GM19023 (cell line): ENCODE measurements around the gene ZDHHC8.
"Not testable (repeated sequence)": the region's sequence is repeated elsewhere in the genome, so short reads cannot be mapped to it uniquely, and the experiment has no call there.

ENCODE experiments used
- ATAC-seq: cut with Tn5 transposase; IDR thresholded peaks from one replicate; pipeline ENCODE4 v1.9.1; 2021; ENCODE audit warnings: mild to moderate bottlenecking, moderate library complexity; ENCODE audit not compliant: unreplicated experiment

Gene ZDHHC8

GRCh38 chr22:20157430-20158183, 26.0 kb downstream of the ZDHHC8 start:
- ATAC-seq = no peak

- ATAC-seq = no peak
These were observed 26.9 kb downstream of the ZDHHC8 start for GRCh38 chr22:20158391-20159036.

- ATAC-seq = no peak
These were observed 27.5 kb downstream of the ZDHHC8 start for GRCh38 chr22:20159076-20159475.

GRCh38 chr22:20159531-20159930, 27.9 kb downstream of the ZDHHC8 start:
- ATAC-seq = not testable (repeated sequence)

- no peak for ATAC-seq
These were observed 28.4 kb downstream of the ZDHHC8 start for GRCh38 chr22:20160041-20160440.

- ATAC-seq = no peak
These were observed 33.3 kb downstream of the ZDHHC8 start for GRCh38 chr22:20164863-20165262.

GRCh38 chr22:20165421-20165820, 33.8 kb downstream of the ZDHHC8 start:
- ATAC-seq = no peak

GRCh38 chr22:20165913-20166312, 34.3 kb downstream of the ZDHHC8 start:
- ATAC-seq = no peak

GRCh38 chr22:20166703-20167102, 35.1 kb downstream of the ZDHHC8 start:
- ATAC-seq = no peak

- ATAC-seq = no peak
These were observed 36.2 kb downstream of the ZDHHC8 start for GRCh38 chr22:20167643-20168322.

GRCh38 chr22:20169253-20169822, 37.7 kb downstream of the ZDHHC8 start:
- no peak for ATAC-seq

GRCh38 chr22:20170170-20170569, 38.6 kb downstream of the ZDHHC8 start:
- no peak for ATAC-seq

GRCh38 chr22:20171288-20172140, 39.9 kb downstream of the ZDHHC8 start:
- no peak for ATAC-seq

GRCh38 chr22:20172141-20172613, 40.6 kb downstream of the ZDHHC8 start:
- ATAC-seq = no peak

GRCh38 chr22:20173246-20173645, 41.6 kb downstream of the ZDHHC8 start:
- ATAC-seq = no peak

GRCh38 chr22:20173772-20174171, 42.2 kb downstream of the ZDHHC8 start:
- ATAC-seq = no peak

GRCh38 chr22:20174785-20175596, 43.4 kb downstream of the ZDHHC8 start:
- ATAC-seq = no peak

- ATAC-seq = no peak
These were observed 43.9 kb downstream of the ZDHHC8 start for GRCh38 chr22:20175597-20175900.

GRCh38 chr22:20176421-20177085, 44.9 kb downstream of the ZDHHC8 start:
- ATAC-seq = no peak
